SK-N-SH (cell line): Measurements from ENCODE around the gene PLXNB1. TPM values are rescaled to one million over a fixed set of nuclear protein-coding genes. Genes with fewer than 3 reads are reported as not detected.

Source experiments
- CTCF ChIA-PET: fragments of 300-600, 350-600 bp; formaldehyde crosslinking; extraction: SDS; loops from one replicate; lab custom pipeline; 2021; lab: Yijun Ruan, JAX
- POLR2A ChIA-PET: fragments of 350-600 bp; sonication (Branson Sonifier 250); formaldehyde crosslinking; extraction: SDS; loops from one replicate; lab custom pipeline; 2020; ENCODE audit warnings: antibody characterized with exemption, inconsistent platforms; lab: Yijun Ruan, JAX
- DNase-seq: peaks from one replicate; pipeline ENCODE4 v3.0.0; 2012
- H2AFZ ChIP-seq: fragments of 200-600 bp; sonication (generic); 2 replicates; pipeline ENCODE4 v1.8.1; 2016; ENCODE audit warnings: antibody characterized with exemption, mild to moderate bottlenecking, low read depth
- H3F3A ChIP-seq: fragments of 200-600 bp; sonication (generic); replicated peaks from 2 replicates; pipeline ENCODE3; 2016; ENCODE audit warnings: antibody characterized with exemption, mild to moderate bottlenecking; ENCODE audit not compliant: insufficient read depth
- H3K27ac ChIP-seq, 2 experiments: fragments of 200-500 bp in 1 of 2; fragments of 200-600 bp in 1 of 2; sonication (Bioruptor generic) in 1 of 2; sonication (generic), shearing (Covaris generic) in 1 of 2; 2 replicates each; pipeline versions ENCODE4 v1.5.1 to v1.6.1; 2014 to 2016; ENCODE audit warnings: low read depth in 2 of 2, inconsistent platforms in 1 of 2, low read length in 1 of 2, mild to moderate bottlenecking in 1 of 2, mixed read lengths in 1 of 2
- H3K27me3 ChIP-seq: fragments of 200-600 bp; sonication (generic), shearing (Covaris generic); 2 replicates; pipeline ENCODE4 v1.6.1; 2016; ENCODE audit warnings: mixed run types; ENCODE audit not compliant: insufficient read depth
- H3K36me3 ChIP-seq, 2 experiments: fragments of 200-500 bp in 1 of 2; fragments of 200-600 bp in 1 of 2; sonication (Bioruptor generic) in 1 of 2; sonication (generic) in 1 of 2; replicated peaks in 1 of 2; 2 replicates each; pipeline versions ENCODE3 to v1.5.1; 2014 to 2016; ENCODE audit warnings: low read length in 1 of 2, mild to moderate bottlenecking in 1 of 2; ENCODE audit not compliant: insufficient read depth in 2 of 2, control insufficient read depth in 1 of 2
- H3K4me1 ChIP-seq, 2 experiments: fragments of 200-500 bp in 1 of 2; fragments of 200-600 bp in 1 of 2; sonication (Bioruptor generic) in 1 of 2; sonication (generic), shearing (Covaris generic) in 1 of 2; 2 replicates each; pipeline versions ENCODE4 v1.5.1 to v1.6.1; 2014 to 2016; ENCODE audit warnings: low read depth in 1 of 2, low read length in 1 of 2, mixed run types in 1 of 2; ENCODE audit not compliant: insufficient read depth in 2 of 2, control insufficient read depth in 1 of 2
- H3K4me2 ChIP-seq: fragments of 200-600 bp; sonication (generic), shearing (Covaris generic); 2 replicates; pipeline ENCODE4 v1.6.1; 2017; ENCODE audit warnings: mixed run types
- H3K4me3 ChIP-seq, 2 experiments: fragments of 200-500 bp in 1 of 2; fragments of 200-600 bp in 1 of 2; sonication (Bioruptor generic) in 1 of 2; sonication (generic), shearing (Covaris generic) in 1 of 2; 2 replicates each; pipeline versions ENCODE4 v1.5.1 to v1.8.1; 2014 to 2016; ENCODE audit warnings: low read depth in 2 of 2, inconsistent platforms in 1 of 2, low read length in 1 of 2, mild to moderate bottlenecking in 1 of 2, mixed read lengths in 1 of 2, moderate library complexity in 1 of 2
- H3K79me2 ChIP-seq: fragments of 200-600 bp; sonication (generic); 2 replicates; pipeline ENCODE4 v1.8.1; 2017; ENCODE audit warnings: mild to moderate bottlenecking; ENCODE audit not compliant: insufficient read depth
- H3K9ac ChIP-seq: fragments of 200-600 bp; sonication (generic); 2 replicates; pipeline ENCODE4 v1.6.1; 2017; ENCODE audit warnings: mixed run types
- H3K9me2 ChIP-seq: fragments of 200-600 bp; sonication (generic); 2 replicates; pipeline ENCODE4 v1.6.1; 2017; ENCODE audit warnings: mixed run types
- H3K9me3 ChIP-seq: fragments of 200-600 bp; sonication (generic); 2 replicates; pipeline ENCODE4 v1.6.1; 2017; ENCODE audit warnings: mixed run types, mild to moderate bottlenecking, moderate library complexity
- H4K20me1 ChIP-seq: fragments of 200-600 bp; sonication (generic); 2 replicates; pipeline ENCODE4 v1.6.1; 2017; ENCODE audit warnings: mild to moderate bottlenecking, mixed run types; ENCODE audit not compliant: insufficient read depth
- ELF1 ChIP-seq: IDR thresholded peaks from 2 replicates; pipeline ENCODE4 v1.4.0; 2012
- FOXJ3 ChIP-seq: sonication (generic); formaldehyde crosslinking; IDR thresholded peaks from 2 replicates; pipeline ENCODE4 v1.5.1; 2020; ENCODE audit warnings: mild to moderate bottlenecking, missing genetic modification reagents
- TCF12 ChIP-seq: IDR thresholded peaks from 2 replicates; pipeline ENCODE4 v1.4.0; 2012
- WGBS: methylation state at CpG from one replicate; pipeline ENCODE4 v1.1.6; 2017; ENCODE audit warnings: low lambda C conversion rate; 5-methylcytosine and 5-hydroxymethylcytosine counted together
- polyA plus RNA-seq, 3 experiments: library from polyadenylated mRNA; depleted of rRNA; stranded (reverse); fragments of >200 nt; gene quantifications; 2 replicates each; pipeline ENCODE4 v1.2.3, GENCODE V29; 2012
- TF ChIP-seq, protein P1 (sequence below): IDR thresholded peaks from 2 replicates; pipeline ENCODE4 v1.6.1; 2012; ENCODE audit warnings: mild to moderate bottlenecking, low read depth, low read length, moderate library complexity

Gene PLXNB1, protein sequence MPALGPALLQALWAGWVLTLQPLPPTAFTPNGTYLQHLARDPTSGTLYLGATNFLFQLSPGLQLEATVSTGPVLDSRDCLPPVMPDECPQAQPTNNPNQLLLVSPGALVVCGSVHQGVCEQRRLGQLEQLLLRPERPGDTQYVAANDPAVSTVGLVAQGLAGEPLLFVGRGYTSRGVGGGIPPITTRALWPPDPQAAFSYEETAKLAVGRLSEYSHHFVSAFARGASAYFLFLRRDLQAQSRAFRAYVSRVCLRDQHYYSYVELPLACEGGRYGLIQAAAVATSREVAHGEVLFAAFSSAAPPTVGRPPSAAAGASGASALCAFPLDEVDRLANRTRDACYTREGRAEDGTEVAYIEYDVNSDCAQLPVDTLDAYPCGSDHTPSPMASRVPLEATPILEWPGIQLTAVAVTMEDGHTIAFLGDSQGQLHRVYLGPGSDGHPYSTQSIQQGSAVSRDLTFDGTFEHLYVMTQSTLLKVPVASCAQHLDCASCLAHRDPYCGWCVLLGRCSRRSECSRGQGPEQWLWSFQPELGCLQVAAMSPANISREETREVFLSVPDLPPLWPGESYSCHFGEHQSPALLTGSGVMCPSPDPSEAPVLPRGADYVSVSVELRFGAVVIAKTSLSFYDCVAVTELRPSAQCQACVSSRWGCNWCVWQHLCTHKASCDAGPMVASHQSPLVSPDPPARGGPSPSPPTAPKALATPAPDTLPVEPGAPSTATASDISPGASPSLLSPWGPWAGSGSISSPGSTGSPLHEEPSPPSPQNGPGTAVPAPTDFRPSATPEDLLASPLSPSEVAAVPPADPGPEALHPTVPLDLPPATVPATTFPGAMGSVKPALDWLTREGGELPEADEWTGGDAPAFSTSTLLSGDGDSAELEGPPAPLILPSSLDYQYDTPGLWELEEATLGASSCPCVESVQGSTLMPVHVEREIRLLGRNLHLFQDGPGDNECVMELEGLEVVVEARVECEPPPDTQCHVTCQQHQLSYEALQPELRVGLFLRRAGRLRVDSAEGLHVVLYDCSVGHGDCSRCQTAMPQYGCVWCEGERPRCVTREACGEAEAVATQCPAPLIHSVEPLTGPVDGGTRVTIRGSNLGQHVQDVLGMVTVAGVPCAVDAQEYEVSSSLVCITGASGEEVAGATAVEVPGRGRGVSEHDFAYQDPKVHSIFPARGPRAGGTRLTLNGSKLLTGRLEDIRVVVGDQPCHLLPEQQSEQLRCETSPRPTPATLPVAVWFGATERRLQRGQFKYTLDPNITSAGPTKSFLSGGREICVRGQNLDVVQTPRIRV (N-terminal part only)
- 38.0 and 39.8 TPM in 2 replicates for polyA plus RNA-seq (2012; rRNA removed)
- 6.5 and 13.9 TPM in 2 replicates for polyA plus RNA-seq (2012; cell fraction: cytosol; rRNA removed)
- polyA plus RNA-seq (2012; cell fraction: nucleus; rRNA removed), result 195 and 267 TPM in 2 replicates

DNA sequence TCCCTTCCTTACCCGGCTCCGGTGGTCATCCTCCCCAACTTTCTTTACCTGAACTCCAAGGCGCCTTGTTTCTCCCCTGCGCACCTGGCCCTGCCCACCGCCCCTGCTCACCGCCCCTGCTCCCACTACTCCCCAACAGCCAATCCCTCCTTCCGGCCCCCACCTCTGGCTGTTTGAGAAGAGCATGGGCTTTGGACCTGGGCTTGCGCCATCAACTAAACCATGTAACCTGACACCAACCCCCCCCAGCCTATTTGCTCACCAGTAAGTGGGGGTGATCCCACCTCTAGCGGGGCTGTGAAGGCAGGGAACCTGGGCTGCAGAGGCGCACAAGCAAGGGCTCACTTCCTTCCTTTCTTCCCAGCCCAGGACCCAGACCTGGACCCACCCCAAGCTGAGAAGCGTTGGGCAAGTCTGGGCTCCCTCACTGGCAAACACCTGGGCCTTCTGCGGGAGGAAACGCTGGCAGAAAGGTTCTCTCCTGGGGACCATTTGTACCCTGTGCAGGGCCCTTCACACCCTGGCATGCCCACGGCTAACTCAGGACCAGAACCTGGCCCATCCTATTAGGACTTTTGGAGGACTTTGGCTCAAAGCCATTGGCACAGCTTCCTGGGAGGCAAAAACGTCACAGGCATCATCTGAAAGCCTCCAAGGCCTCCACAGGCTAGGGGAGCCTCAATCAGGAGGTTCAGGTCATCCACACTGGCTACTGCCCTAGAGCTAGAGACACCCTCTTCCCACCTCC lies at the start of gene PLXNB1:
TSS of gene PLXNB1 (minus strand) at position 127 of the 748 bp plus-strand sequence. CDS start 5,475 bp downstream, outside the sequence.
- WGBS, result 52% methylated on average over 15 of the region's 15 CpGs
- Histone ChIP-seq H3K9ac (peak within 1 kb of the TSS; percentile 84), H3K4me1 (peaks cover 7 to 44% of the 10 kb centered on the region in 2 experiments; a peak in 2 of 4 replicates), H3K4me3 (peak within 1 kb of the TSS; percentile 73 to 79), H3F3A (no peaks in the 10 kb centered on the region), H4K20me1 (no peaks in the 10 kb centered on the region), H3K27ac (peak within 1 kb of the TSS; percentile 54 to 89; a peak in 3 of 4 replicates), H3K9me2 (no peaks in the 10 kb centered on the region), H3K36me3 (peaks cover 4 to 25% of the 10 kb centered on the region in 2 experiments), H3K4me2 (peak within 1 kb of the TSS; percentile 99), H3K79me2 (peaks cover 34% of the 10 kb centered on the region), H3K27me3 (no peaks in the 10 kb centered on the region), H2AFZ (peak within 1 kb of the TSS; percentile 63; the same call in 1 of the 2 replicates), H3K9me3 (no peaks in the 10 kb centered on the region)
- ChIA-PET CTCF (interaction anchor here (1.0 to 13.2 kb wide), 6 partner anchors 9 to 236 kb away, joined by 3 to 399 read pairs (median 12); partner anchors contain the start of genes CCDC51 and TMA7), POLR2A (interaction anchor here (0.7 to 1.7 kb wide), 4 partner anchors 10 to 213 kb away, joined by 3 to 6 read pairs (median 4); partner anchors contain the start of genes CCDC51 and TMA7)
- no peak for DNase-seq
- TF ChIP-seq ELF1, result no peak
- TF ChIP-seq, protein P1, sequence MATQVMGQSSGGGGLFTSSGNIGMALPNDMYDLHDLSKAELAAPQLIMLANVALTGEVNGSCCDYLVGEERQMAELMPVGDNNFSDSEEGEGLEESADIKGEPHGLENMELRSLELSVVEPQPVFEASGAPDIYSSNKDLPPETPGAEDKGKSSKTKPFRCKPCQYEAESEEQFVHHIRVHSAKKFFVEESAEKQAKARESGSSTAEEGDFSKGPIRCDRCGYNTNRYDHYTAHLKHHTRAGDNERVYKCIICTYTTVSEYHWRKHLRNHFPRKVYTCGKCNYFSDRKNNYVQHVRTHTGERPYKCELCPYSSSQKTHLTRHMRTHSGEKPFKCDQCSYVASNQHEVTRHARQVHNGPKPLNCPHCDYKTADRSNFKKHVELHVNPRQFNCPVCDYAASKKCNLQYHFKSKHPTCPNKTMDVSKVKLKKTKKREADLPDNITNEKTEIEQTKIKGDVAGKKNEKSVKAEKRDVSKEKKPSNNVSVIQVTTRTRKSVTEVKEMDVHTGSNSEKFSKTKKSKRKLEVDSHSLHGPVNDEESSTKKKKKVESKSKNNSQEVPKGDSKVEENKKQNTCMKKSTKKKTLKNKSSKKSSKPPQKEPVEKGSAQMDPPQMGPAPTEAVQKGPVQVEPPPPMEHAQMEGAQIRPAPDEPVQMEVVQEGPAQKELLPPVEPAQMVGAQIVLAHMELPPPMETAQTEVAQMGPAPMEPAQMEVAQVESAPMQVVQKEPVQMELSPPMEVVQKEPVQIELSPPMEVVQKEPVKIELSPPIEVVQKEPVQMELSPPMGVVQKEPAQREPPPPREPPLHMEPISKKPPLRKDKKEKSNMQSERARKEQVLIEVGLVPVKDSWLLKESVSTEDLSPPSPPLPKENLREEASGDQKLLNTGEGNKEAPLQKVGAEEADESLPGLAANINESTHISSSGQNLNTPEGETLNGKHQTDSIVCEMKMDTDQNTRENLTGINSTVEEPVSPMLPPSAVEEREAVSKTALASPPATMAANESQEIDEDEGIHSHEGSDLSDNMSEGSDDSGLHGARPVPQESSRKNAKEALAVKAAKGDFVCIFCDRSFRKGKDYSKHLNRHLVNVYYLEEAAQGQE, result no peak
- no peak for TF ChIP-seq TCF12
- TF ChIP-seq FOXJ3 (CRISPR knock-in tag), result no peak
